Activated CD4-positive, alpha-beta T cell treated with anti-CD3 and anti-CD28 coated beads, Interleukin-2, amount 50 U/mL, for 1 hour (primary cell): ENCODE data around the gene PBX3.
"Not testable (repeated sequence)": the region's sequence is repeated elsewhere in the genome, so short reads cannot be mapped to it uniquely, and the experiment has no call there.

ENCODE experiments used
- DNase-seq: peaks from one replicate; pipeline ENCODE4 v3.0.0-alpha.2; 2020

PBX3 gene

GRCh38 chr9:125749287-125749935 lies 2.2 kb downstream of the PBX3 start:
- no peak for DNase-seq

- DNase-seq = no peak
These were observed 2.9 kb downstream of the PBX3 start for GRCh38 chr9:125749951-125750626.

- DNase-seq = no peak
These were observed 3.4 kb downstream of the PBX3 start for GRCh38 chr9:125750627-125751011.

GRCh38 chr9:125752070-125752628 lies 5.0 kb downstream of the PBX3 start:
- no peak for DNase-seq

- DNase-seq = no peak
These were observed 6.9 kb downstream of the PBX3 start for GRCh38 chr9:125754096-125754495.

GRCh38 chr9:125755340-125755739 lies 8.2 kb downstream of the PBX3 start:
- DNase-seq = no peak

GRCh38 chr9:125756518-125756917 lies 9.3 kb downstream of the PBX3 start:
- DNase-seq = no peak

- DNase-seq = no peak
These were observed 10.7 kb downstream of the PBX3 start for GRCh38 chr9:125757834-125758233.

GRCh38 chr9:125758986-125759763 lies 12.0 kb downstream of the PBX3 start:
- DNase-seq = no peak

GRCh38 chr9:125759764-125760129 lies 12.6 kb downstream of the PBX3 start:
- no peak for DNase-seq

GRCh38 chr9:125760537-125760936 lies 13.4 kb downstream of the PBX3 start:
- DNase-seq = no peak

GRCh38 chr9:125761676-125762450 lies 14.7 kb downstream of the PBX3 start:
- no peak for DNase-seq

GRCh38 chr9:125763394-125763801 lies 16.2 kb downstream of the PBX3 start:
- no peak for DNase-seq

GRCh38 chr9:125764198-125764597 lies 17.0 kb downstream of the PBX3 start:
- DNase-seq = no peak

- no peak for DNase-seq
These were observed 19.5 kb downstream of the PBX3 start for GRCh38 chr9:125766468-125767221.

- DNase-seq = no peak
These were observed 20.2 kb downstream of the PBX3 start for GRCh38 chr9:125767349-125767748.

- DNase-seq = no peak
These were observed 21.6 kb downstream of the PBX3 start for GRCh38 chr9:125768803-125769202.

- DNase-seq = no peak
These were observed 23.9 kb downstream of the PBX3 start for GRCh38 chr9:125771037-125771436.

GRCh38 chr9:125772740-125773139 lies 25.6 kb downstream of the PBX3 start:
- no peak for DNase-seq

- DNase-seq = no peak
These were observed 26.9 kb downstream of the PBX3 start for GRCh38 chr9:125774106-125774505.

GRCh38 chr9:125776789-125777188 lies 29.6 kb downstream of the PBX3 start:
- DNase-seq = not testable (repeated sequence)
